ENCODE results near the gene LDLRAD2.

DNA sequence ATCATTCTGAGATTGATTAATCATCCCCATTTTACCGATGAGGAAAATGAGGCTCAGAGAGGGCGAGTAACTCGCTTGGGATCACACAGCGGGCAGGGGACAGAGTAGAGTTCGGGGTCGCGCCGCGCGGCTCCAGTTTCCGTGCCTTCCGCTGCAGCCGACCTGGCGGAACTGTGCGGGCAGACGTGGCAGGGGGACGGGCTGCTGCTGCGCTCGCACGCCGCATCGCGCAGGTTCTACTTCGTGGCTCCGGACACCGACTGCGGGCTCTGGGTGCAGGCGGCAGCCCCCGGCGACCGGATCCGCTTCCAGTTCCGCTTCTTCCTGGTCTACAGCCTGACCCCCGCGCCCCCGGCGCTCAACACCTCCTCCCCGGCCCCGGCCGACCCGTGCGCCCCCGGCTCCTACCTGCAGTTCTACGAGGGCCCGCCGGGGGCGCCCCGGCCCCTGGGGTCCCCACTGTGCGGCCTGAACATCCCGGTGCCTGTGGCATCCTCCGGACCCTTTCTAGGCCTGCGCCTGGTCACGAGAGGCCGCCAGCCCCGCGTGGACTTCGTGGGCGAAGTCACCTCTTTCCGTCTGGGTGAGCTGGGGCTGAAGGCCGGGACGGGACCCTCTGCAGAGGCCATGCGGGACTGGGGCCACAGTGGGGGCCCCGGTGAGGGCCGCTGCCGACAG lies 2.3 kb downstream of the LDLRAD2 start:
- TF ChIP-seq, protein P1, sequence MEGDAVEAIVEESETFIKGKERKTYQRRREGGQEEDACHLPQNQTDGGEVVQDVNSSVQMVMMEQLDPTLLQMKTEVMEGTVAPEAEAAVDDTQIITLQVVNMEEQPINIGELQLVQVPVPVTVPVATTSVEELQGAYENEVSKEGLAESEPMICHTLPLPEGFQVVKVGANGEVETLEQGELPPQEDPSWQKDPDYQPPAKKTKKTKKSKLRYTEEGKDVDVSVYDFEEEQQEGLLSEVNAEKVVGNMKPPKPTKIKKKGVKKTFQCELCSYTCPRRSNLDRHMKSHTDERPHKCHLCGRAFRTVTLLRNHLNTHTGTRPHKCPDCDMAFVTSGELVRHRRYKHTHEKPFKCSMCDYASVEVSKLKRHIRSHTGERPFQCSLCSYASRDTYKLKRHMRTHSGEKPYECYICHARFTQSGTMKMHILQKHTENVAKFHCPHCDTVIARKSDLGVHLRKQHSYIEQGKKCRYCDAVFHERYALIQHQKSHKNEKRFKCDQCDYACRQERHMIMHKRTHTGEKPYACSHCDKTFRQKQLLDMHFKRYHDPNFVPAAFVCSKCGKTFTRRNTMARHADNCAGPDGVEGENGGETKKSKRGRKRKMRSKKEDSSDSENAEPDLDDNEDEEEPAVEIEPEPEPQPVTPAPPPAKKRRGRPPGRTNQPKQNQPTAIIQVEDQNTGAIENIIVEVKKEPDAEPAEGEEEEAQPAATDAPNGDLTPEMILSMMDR (IDR thresholded peaks at IDR 0.05 in 4 of 5, conservative IDR thresholded peaks at IDR 0.05 in 1 of 5) = peak in 4 of 5 experiments; percentile 19 to 50 (median 37)
- TF ChIP-seq POLR2A (IDR thresholded peaks at IDR 0.05) = no peak

All from gastrocnemius medialis (tissue), 4 donors.